OCI-LY3 (cell line): ENCODE data around the gene SRC.

Experiments used
- EZH2phosphoT487 ChIP-seq: fragments of 200-600 bp; shearing (Covaris generic); IDR thresholded peaks from 2 replicates; pipeline ENCODE4 v1.6.1; 2018; ENCODE audit warnings: antibody characterized with exemption, mixed run types, low read depth
- TF ChIP-seq, protein P1 (sequence below): fragments of 200-600, 300-600 bp; sonication (generic); IDR thresholded peaks from 2 replicates; pipeline ENCODE4 v1.5.1; 2014; ENCODE audit warnings: antibody characterized with exemption, low read length, low read depth

DNA sequence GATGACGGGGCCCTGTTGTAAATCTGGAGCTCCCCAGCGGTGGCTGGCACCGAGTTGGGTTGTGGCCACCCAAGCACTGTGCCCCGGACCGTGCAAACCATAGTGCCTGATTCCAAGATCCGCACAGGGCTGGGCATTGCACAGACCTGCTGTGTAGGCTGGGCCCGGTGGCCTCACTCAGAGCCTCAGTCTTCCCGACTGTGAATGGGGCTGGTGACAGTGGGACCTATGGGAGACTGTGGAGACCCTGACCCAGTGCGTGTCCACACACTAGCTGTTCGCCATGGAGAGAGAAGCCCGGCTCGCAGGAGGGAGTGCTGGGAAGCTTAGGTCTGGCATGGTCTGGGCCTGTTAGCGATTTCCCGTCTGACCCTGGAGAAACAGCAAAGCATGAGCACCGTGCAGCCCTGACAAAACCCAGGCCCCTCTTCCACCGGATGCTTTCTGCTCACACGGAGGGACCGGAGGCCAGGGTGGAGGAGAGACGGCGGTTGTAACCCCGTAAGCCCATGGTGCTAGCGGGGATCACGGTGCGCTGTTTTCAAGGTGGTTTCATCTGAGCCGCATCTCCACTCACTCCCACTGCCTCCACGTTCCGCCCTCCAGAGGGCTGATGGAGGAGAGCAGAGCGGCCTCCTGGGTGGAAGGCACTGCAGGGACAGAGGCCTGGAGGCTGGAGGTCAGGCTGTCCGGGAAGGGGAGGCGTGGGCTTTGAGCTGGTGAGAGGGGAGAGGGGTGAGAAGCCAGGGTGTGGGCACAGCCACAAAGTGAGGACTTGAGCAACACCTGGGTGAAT lies 52.2 kb downstream of the SRC start:
- TF ChIP-seq EZH2phosphoT487: no peak
- TF ChIP-seq, protein P1, sequence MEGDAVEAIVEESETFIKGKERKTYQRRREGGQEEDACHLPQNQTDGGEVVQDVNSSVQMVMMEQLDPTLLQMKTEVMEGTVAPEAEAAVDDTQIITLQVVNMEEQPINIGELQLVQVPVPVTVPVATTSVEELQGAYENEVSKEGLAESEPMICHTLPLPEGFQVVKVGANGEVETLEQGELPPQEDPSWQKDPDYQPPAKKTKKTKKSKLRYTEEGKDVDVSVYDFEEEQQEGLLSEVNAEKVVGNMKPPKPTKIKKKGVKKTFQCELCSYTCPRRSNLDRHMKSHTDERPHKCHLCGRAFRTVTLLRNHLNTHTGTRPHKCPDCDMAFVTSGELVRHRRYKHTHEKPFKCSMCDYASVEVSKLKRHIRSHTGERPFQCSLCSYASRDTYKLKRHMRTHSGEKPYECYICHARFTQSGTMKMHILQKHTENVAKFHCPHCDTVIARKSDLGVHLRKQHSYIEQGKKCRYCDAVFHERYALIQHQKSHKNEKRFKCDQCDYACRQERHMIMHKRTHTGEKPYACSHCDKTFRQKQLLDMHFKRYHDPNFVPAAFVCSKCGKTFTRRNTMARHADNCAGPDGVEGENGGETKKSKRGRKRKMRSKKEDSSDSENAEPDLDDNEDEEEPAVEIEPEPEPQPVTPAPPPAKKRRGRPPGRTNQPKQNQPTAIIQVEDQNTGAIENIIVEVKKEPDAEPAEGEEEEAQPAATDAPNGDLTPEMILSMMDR: no peak
